H7 (cell line): ENCODE results near the gene GGA1. TPM values are rescaled to one million over a fixed set of nuclear protein-coding genes. Genes with fewer than 3 reads are reported as not detected.

ENCODE experiments used
- DNase-seq: peaks from one replicate; pipeline ENCODE4 v3.0.0; 2012
- H3K27me3 ChIP-seq: 2 replicates; pipeline ENCODE4 v1.6.0; 2011; ENCODE audit warnings: mild to moderate bottlenecking, low read length; ENCODE audit not compliant: control insufficient read depth, insufficient read depth
- H3K36me3 ChIP-seq: replicated peaks from 2 replicates; pipeline ENCODE4 v1.5.1; 2011; ENCODE audit warnings: low read length; ENCODE audit not compliant: control insufficient read depth, insufficient read depth
- H3K4me3 ChIP-seq: 2 replicates; pipeline ENCODE4 v1.5.1; 2011; ENCODE audit warnings: low read depth, mild to moderate bottlenecking, control low read depth, low read length, moderate library complexity; ENCODE audit not compliant: insufficient read depth
- total RNA-seq: library from RNA; depleted of rRNA; stranded (reverse); fragments of >200 nt; shearing (Covaris generic); gene quantifications from 2 replicates; pipeline ENCODE4 v1.2.3, GENCODE V29; 2014; rRNA removed

GGA1 gene, protein sequence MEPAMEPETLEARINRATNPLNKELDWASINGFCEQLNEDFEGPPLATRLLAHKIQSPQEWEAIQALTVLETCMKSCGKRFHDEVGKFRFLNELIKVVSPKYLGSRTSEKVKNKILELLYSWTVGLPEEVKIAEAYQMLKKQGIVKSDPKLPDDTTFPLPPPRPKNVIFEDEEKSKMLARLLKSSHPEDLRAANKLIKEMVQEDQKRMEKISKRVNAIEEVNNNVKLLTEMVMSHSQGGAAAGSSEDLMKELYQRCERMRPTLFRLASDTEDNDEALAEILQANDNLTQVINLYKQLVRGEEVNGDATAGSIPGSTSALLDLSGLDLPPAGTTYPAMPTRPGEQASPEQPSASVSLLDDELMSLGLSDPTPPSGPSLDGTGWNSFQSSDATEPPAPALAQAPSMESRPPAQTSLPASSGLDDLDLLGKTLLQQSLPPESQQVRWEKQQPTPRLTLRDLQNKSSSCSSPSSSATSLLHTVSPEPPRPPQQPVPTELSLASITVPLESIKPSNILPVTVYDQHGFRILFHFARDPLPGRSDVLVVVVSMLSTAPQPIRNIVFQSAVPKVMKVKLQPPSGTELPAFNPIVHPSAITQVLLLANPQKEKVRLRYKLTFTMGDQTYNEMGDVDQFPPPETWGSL
- 67.9 and 98.6 TPM in 2 replicates for total RNA-seq

DNA sequence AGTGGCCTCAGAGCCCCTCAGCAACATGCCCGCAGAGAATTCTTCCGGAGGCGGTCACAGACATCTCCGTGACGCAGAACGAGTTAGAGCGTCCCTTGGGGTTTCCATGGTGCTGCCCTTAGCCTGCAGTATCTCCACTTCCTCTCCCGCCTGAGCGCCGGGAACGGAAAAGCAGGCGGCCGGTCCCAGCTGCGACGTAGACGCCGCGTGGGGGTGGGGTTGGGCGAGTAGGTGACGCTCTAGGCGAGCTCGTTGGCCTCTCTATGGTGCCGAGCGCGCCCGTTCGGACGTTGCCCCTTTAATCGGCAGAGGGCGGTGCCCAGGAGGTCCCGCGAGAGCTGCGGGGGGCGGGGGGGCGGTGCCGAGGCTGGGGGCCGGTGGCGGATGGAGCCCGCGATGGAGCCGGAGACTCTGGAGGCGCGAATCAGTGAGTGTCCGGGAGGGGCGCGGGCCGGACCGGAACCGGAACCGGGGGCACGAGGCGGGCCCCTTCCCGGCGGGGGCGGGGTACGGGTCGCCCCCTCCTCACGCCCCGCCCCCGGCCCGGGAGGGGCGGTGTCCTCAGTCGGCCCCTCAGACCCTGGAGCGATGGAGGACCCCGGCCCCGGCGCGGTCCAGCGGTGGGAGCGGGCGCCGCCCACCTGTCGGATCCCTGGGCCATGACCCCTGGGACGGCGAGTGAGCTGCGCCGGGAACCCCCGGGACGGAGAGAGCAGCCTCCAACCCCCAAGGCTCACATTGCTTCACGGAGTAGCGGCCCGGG is at the start of gene GGA1:
Gene GGA1 (plus strand): TSS at position 358 of the 763 bp plus-strand sequence. CDS start 27 bp downstream, at position 385.
- Histone ChIP-seq H3K27me3 (no peaks in the 10 kb centered on the region), H3K4me3 (peak within 1 kb of the TSS; percentile 90), H3K36me3 (no peaks in the 10 kb centered on the region)
- peak; percentile 99 for DNase-seq

DNA sequence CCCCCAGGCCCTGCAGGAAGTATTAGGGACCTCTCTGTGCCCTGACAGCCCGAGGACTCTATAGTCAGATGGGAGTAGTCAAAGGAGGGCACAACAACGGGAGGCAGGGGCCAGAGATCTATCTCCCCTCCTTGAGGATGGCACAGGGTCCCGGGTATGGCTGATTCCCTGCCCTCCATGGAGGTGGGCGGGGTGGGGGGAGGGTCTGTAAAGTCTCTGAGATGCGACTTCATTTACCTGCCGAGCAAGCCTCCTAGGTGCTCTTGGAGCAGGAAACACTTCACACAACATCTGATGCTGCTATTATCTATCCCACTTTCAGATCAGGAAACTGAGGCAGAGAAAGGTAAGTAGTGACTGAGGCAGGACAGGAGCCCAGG is 49.1 kb upstream of the GGA1 start:
- Histone ChIP-seq H3K36me3 (no peaks in the 10 kb centered on the region), H3K27me3 (peaks cover 11% of the 10 kb centered on the region), H3K4me3 (peak overlapping the region; percentile 39)
- peak; percentile 62 for DNase-seq

DNA sequence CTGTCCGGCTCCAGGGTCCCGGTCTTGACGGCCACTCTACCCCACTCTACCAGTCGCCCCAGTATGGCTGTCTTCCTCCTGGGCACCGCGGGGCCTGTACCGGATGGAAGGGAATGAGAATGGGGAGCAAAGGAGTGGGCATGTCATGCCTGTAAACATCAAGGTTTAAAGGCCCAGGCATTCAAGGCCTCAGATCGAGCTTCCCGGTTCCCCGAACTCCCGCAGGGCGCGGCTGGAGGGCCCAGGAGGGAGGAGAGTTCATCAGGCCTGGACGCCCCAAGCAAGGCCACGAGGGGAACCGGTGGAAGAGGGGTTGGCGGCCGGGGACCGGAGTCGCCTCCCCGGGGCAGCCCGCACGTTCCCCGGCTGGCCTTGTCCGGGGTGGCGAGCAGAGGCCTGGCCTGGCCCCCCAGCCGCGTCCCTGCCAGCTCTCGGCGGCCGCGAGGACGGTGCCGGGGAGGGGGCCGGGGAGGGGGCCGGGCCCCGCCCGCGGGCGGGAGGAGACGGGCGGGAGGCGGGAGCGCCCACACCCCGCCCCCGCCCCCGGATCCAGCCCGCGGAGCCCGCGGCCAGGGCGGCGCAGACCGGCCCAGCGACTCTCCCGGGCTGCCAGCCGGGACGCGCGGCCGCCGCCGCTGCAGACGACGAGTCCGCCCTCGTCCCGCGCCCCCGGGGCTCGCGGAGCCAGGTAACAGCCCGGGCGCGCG is 48.6 kb upstream of the GGA1 start, which contains the start of gene CDC42EP1:
Gene CDC42EP1 (plus strand): TSS at position 580 of the 707 bp plus-strand sequence. CDS start 5,870 bp downstream, outside the sequence.
- Histone ChIP-seq H3K27me3 (peaks cover 11% of the 10 kb centered on the region), H3K4me3 (peak within 1 kb of the TSS; percentile 68), H3K36me3 (no peaks in the 10 kb centered on the region)
- peak; percentile 94 for DNase-seq

DNA sequence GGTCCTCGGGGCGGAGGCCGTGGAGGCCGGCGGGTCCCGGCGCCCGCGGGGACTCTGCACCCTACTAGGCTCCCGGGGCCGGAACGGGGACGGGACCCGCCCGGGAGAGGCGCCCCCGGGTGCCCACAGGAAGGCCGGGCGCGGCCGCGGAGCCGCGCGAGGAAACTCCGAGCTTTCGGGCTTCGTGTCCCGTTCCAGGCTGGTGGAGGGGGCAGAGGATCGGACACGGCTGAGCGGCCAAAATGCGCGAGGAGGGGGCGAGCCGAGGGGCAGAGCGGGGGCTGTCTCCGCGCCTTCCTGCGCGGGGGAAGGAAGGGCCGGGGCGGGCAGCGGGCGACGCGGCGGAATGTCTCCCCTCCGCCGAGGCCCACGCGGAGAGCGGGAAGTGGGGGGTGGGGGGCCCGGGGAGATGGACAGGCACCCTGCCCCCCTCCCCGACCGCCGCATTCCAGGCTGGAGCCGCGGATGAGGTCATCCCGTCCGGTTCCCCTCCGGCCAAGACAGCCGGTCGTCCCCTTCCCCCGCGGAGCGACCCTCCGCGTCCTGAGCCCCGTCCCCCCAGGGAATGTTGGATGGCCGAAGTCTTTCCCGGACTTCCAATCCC is 47.9 kb upstream of the GGA1 start:
- Histone ChIP-seq H3K27me3 (peaks cover 11% of the 10 kb centered on the region), H3K4me3 (peak overlapping the region; percentile 68), H3K36me3 (no peaks in the 10 kb centered on the region)
- DNase-seq = peak; percentile 83

DNA sequence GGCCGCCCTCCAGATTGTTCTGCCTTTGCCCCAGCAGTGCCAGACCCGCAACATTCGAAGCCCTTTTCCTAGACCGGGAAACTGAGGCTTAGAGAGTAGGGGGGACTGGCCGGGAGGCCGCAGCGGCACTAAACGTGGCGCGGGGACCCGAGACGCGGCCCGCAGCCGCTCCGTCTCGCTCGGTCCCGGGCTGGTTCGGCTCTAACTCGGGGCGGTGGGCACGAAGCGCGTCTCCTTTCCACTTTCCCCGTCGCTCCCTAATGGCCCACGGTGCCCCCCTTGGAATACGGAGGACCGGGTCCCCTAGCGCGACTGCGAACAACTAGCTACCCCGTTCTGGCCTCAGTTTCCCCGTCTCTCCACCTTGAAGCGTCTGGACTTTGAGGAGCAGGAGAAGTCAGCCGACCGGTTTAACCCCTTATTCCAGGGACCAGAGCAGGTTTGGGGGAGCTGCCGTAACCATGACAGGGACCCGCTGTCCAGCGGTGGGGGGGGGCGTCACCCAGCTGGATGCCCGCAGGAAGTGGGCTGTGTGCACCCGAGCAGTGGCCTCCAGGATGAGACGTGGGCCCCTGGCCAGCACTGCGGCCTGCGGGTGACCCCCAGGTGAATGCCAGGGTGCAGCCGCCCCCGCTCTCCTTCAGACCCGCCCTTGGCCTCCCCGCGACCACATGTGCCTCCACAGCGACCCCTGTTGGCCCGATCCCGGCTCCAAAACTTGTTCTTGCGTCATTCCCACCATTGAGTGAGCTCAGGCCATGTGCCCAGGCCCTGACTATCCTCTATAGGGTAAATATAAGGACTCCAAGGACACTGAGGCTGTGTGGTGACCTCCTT is 47.2 kb upstream of the GGA1 start:
- Histone ChIP-seq H3K27me3 (peaks cover 8% of the 10 kb centered on the region), H3K4me3 (peak overlapping the region; percentile 68), H3K36me3 (no peaks in the 10 kb centered on the region)
- peak; percentile 97 for DNase-seq

DNA sequence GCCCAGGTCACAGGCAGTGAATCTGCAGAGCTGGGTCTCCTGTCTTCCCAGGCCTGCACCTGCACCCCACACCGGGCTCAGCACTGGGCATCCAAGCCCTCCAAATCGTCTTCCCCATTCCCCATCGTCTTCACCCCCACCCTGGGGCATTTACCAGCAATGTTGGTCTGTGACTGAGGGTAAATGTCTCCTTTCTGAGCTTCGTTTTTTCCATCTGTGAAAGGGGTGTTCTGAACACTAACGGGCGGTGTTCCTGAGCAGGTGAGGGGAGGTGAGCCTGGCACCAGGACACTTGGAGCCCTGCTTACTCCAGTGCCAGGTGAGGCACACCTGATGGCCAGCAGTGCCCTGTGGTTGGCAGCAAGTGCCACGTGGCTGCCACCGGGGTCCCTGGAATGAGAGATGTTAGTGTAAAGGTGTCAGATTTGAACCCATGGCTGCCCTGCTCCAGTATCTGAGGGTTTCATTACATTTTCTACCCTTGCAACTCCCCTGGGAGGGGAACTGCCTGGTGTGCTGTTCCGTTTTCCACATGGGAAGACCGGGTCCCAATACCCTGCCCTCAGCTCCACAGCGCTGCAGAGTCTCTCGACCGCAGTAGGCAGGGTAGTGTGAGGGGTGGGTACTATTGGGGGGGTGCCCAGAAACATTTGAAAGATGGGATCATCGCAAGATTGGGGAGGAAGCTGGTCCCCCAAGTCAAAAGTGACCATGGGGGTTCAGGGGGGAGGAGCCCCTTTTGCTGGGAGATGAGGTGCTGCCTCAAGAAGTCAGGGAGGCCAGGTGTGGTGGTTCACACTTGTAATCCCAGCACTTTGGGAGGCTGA is 46.4 kb upstream of the GGA1 start:
- peaks cover 4% of the 10 kb centered on the region for H3K36me3 ChIP-seq
- peaks cover 8% of the 10 kb centered on the region for H3K27me3 ChIP-seq
- no peak overlapping the region for H3K4me3 ChIP-seq
- DNase-seq = no peak

DNA sequence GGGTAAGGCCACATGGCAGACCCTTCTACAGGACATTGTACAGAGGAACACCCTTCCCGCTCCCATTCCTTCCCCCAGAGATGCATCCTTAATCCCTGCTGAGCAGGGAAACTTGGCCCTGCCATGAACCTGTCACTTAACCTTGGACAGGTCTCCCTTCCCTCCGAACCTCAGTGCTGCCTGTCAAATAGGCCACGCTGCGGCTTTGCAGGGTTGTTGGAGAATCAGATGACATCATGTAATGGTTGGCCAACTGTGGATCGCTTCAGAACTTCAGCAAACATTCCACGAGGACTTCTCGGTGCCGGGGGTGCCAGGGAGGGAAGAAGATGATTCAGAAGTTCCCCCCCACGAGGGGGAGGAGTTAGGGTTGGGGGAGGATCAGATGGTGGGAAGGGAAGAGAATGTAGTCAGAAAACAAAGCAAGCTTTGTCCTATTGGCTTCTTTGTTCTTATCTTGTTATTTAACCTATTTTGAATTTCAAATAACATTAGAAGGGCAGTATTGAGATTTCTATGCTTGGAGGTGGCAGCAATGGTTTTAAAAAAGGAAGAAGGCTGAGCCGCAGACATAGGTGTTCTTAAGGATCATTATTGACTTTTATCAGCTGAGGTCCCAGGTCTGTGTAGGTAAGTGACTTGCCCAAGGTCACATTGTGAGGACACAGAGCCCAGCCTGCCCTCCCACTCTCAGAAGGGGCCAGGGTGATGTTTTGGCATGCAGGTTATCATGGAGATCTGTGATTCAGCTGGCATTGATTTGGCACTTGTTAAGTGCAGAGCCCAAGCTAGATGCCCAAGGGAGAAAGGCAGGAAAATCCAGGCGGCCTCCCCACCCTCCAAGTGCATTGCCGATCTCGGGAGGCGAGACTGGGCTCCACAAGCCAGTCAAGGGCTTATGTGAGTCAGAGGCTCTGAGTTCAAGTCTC is 45.2 kb upstream of the GGA1 start:
- Histone ChIP-seq H3K27me3 (peaks cover 8% of the 10 kb centered on the region), H3K36me3 (peaks cover 5% of the 10 kb centered on the region), H3K4me3 (no peak overlapping the region)
- DNase-seq = no peak

DNA sequence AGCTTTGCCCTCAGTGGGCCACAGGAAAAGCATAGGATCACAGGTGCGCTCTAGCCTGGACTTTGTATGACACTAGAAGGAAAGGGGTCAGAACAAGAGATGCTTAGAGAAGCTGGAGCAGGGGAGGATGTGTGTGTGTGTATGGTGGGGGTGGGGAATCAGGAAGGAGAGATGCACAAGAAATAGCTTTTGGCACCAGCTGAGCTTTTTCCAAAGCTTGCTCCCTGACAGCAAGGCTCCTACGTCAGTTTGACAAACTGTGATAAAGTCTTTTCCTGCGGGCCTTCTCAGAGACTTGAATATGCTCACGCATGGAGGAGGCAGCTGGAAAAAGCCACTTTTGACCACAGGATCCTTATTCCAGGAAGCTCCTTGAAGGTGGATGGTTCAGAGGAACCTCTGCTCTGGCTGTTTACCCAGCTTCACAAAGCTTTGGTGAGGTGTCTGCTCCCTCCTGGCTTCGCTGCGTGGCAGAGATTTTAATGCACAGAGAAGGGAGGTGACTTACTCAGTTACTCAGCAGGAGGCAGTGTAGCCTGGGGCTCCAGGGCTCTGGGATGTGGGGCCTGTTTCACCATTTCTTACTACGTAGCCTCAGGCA is 44.4 kb upstream of the GGA1 start:
- Histone ChIP-seq H3K4me3 (no peak overlapping the region), H3K36me3 (peaks cover 5% of the 10 kb centered on the region), H3K27me3 (peaks cover 6% of the 10 kb centered on the region)
- DNase-seq = no peak

DNA sequence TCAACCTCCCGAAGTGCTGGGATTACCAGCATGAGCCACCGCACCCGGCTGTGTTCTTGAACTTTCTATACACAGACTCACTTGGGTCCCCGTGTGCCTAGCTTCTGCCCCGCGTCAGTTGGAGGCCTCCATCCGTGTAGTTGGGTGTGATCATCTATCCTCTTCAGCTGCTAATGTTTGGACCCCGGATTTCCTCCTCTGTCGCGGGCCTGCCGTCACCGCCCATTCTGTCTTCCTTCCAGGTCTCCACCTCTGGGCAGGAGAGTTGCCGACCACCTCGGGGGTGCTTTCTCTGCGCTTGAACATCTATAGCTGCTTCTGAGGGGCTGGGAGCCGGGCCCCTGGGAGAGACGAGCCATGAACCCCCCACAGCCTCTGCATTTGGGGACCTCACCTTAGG is 42.8 kb upstream of the GGA1 start:
- H3K27me3 ChIP-seq = peaks cover 6% of the 10 kb centered on the region
- no peak for DNase-seq
- peaks cover 5% of the 10 kb centered on the region for H3K36me3 ChIP-seq
- H3K4me3 ChIP-seq = no peak overlapping the region

DNA sequence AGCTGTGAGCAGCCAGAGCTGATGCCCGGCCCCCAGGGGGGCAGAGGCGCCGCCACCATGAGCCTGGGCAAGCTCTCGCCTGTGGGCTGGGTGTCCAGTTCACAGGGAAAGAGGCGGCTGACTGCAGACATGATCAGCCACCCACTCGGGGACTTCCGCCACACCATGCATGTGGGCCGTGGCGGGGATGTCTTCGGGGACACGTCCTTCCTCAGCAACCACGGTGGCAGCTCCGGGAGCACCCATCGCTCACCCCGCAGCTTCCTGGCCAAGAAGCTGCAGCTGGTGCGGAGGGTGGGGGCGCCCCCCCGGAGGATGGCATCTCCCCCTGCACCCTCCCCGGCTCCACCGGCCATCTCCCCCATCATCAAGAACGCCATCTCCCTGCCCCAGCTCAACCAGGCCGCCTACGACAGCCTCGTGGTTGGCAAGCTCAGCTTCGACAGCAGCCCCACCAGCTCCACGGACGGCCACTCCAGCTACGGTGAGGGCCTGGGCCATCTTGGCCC is 42.3 kb upstream of the GGA1 start:
- DNase-seq = no peak

More for the DNA sequence above, 42.3 kb upstream of the GGA1 start:
- peaks cover under 1% of the 10 kb centered on the region for H3K27me3 ChIP-seq
- H3K4me3 ChIP-seq = no peak overlapping the region
- H3K36me3 ChIP-seq = peaks cover 5% of the 10 kb centered on the region
